A172 (cell line): Measurements from ENCODE around the gene DGCR6L. TPM values are rescaled to one million over a fixed set of nuclear protein-coding genes. Genes with fewer than 3 reads are reported as not detected.
"Not testable (repeated sequence)": the region's sequence is repeated elsewhere in the genome, so short reads cannot be mapped to it uniquely, and the experiment has no call there.

Experiments used
- DNase-seq: peaks from one replicate; pipeline ENCODE4 v3.0.0-alpha.2; 2015; ENCODE audit warnings: low spot score
- total RNA-seq: library from RNA; depleted of rRNA; stranded (reverse); fragments of >200 nt; shearing (Covaris generic); gene quantifications from 2 replicates; pipeline ENCODE4 v1.2.3, GENCODE V29; 2014

The DGCR6L gene
- total RNA-seq, 1 experiment from 2014 or later = 43.7 TPM

DNA sequence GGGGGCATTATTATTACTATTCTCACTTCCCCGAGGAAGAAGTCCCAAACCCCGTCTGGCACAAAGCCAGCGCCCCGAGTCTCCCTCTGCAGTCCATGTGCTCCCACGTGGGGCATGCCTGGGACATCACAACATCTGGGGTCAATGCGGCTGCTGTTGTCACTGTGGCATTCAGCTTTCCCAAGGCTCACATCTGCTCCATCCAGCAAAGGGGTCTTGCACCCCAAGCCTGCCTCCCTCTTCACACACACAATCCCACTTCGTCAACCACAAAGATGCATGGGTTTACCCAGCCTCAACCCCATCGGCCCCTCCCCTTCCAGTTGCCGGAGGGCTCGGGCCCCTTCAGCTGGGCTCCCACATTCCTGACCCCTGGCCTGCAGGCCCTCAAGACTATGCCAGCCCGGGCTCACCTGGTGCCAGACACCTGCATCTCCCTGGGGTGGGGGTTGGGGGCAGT is 28.2 kb downstream of the DGCR6L start:
- DNase-seq = no peak

GRCh38 chr22:20291249-20291586 is 28.6 kb downstream of the DGCR6L start:
- DNase-seq = no peak

DNA sequence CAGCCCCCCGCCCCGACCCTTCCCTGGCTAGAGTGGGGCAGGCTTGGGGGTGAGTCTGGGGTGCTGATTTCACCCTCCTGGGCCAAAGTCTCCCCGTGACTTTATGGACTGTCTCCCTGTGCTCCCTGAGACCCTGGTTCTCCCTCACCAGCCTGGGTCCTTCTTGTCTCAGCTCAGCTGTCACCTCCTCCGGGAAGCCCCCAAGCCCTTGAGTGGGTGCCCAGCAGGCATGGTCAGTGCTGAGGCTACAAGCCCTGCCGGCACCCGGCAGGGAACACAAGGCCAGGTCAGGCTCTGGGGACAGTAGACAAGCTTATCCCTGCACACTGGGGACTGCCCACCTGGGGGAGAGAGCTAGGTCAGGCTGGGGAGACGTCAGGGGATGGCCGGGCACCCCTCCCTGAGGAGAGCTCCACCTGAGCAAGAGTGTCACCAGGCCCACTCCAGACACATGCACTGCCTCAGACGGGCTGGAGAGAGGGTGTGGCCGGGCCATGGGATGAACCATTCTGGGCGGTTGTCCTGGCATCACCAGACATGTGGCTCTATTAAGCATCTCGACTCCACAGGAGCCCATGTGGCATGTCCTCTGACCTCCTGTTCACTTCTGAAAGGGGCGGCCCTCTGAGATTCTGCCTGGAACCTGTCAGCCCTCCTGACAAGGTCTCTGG is 29.1 kb downstream of the DGCR6L start:
- no peak for DNase-seq

- DNase-seq = no peak
These were observed 29.8 kb downstream of the DGCR6L start for GRCh38 chr22:20290045-20290392.

DNA sequence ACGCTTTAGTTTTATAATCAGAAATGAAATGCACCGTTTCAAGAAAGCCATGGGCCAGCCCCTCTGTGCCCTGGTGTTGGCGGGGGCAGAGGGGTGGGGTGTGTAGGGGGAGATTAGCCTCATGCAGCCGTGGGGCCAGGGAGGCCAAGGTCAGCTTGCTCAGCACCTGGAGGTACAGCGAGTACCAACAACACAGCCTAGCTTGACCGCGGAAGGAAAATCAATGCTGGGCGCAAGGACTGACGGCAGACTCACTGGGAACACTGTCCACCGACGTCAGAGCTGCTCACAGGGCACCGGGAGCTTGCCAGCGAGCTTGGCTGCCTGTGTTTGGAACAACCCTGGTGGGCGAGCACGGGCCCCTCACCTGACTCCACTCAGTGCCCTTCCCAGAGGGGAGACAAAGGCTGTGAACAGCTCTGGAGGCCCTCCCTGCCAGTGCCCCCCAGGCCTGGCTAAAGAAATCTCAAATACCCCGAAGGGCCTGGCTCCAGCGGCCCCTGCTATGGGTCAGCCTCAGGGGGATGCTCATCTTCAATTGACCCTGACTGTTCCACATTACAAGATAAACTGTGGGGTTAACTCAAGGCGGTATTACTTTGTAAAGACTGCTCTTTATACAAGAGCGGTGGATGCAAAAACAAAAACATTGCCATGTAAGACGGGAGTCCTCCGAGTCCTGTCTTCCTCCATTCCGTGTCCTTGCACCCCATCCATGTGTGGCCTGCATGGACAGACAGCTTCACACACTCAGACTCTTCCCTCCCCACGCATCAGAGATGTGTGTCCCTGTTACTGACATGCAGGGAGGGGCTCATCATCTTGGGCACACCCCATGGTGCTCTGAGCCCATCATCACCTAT is 30.4 kb downstream of the DGCR6L start:
- DNase-seq = not testable (repeated sequence)

- not testable (repeated sequence) for DNase-seq
These were observed 33.0 kb downstream of the DGCR6L start for GRCh38 chr22:20286784-20287423.

GRCh38 chr22:20286312-20286660 is 33.6 kb downstream of the DGCR6L start:
- not testable (repeated sequence) for DNase-seq

DNA sequence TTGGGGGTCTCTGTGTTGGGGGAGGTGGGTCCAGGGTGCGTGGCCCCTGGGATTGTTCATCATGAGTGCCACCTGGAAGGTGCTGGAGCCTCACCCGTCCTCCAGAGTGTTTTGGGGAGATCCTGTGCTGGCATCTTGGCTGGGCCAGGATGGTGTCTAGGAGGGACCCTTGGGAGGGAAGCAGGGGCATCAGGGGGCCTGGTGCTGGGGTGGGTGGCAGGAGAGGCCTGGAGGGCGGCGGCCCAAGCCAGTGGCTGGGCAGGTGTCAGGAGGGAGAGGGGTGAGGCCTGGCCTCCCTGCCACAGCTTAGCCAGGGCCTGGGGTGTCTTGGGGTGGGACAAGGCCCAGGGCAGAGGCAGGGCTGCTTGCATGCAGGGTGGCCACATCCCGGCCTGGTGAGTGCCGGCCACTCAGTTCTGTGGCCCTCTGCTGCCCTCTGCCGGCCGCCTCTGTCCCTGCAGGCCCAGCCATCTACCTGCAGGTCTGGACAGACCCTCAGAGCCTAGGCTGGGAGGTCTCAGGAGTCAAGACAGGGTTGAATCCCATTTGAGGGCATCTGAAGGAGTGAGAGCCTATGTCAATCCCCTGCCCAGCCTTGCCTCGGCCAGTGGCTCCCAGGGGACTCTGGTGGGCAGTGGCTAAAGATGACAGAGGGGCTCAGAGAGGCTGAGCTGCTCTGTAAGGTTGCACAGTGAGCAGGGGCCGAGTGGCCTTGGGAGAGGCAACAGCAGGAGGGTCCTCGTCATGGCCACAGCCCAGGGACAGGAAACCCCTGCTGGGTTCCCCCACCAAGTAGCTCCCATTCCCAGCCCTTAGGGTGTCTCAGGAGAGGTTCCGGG is 34.2 kb downstream of the DGCR6L start:
- DNase-seq = not testable (repeated sequence)

- DNase-seq = no peak
These were observed 35.3 kb downstream of the DGCR6L start for GRCh38 chr22:20284471-20285086.

DNA sequence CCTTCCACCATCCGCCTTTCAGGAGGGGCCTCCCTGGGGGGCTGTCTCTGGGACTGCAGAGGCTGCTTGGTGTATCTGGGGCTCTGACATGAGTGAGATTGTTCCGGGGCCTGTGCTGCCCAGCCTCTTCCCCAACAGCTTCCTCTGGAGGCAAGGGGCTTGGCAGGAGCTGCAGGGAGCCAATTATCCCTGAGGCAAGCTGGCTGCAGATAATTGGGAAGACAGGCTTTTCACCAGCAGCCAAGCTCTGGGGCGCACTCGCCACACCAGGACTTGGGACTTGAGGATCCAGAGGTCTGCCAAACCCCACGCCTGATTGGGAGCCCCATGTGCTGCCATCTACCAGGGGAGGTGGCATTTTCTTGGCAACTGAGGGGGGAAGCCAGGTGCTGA is 36.2 kb downstream of the DGCR6L start:
- DNase-seq = no peak

DNA sequence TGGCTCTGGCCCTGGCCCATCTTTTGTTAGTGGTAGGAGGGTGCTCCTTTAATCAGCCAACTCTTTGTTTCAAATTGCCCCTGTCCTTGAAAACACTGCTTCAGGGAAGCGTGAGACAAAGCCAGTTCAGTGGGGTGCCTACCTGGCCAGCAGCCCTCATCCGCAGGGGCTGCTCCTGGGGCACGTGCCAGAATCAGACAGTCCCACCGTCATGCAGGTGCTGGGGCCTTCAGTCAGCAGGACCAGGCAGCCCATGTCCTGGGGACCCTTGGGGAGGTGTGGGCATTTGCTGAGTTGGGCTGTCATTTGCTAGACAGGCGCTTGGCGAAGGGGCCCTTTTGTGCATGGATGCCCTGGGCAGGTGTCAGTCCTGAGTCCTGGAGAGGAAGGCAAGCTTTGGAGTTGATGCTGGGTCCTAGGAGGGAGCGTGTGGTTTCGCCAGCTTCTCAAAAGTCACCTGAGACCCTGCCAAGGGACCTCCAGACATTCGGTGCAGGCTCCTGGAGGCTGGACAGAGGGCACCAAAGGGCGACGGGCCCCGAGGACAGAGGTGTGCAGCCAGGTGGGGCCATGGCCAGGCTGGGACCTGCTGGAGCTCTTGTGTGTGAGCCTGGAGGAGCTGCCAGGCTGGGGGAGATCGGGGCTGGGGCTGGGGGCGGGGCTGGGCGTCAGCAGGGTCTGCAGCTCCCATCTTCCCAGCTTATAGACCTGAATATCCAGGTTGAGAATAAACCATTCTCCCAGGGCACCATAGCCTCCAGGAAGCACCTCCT is 36.8 kb downstream of the DGCR6L start:
- DNase-seq = no peak

DNA sequence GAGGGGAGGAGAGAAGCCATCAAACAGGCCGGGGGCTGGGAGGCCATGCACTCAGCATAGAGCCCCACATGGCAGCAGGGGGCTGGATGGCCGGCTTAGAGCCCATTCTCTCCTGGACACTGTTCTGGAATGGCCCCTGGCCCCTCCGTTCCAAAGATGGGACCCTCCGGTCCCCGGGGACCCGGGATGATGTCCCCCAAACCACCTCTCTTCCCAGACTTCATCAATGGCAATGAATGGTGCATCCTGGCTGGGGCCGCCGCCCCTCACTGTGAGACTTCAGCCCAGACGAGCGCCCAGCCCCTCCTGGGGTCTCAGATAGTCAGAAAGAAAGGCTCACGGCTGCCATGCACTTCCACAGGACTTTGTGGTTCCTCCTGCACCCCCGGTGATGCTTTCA is 38.0 kb downstream of the DGCR6L start:
- no peak for DNase-seq

DNA sequence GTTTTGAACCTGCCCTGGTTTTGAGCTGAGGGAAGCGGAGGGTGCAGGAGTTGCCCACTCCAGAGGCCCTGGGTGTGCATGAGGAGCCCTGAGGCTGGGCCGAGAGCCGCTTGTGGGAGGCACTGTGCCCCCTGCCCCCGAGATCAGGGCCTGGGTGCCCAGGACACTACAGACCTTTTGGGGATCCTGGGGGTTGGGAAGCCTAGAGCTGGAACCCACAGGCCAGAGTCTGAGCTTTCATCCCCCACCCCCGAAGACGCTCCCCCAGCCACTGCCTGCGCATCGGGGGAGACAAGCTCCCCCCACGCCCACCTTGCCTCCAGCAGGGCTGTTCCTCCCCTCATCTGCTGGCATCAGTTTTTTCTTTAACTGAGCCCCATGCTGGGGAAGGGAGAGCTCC is 38.4 kb downstream of the DGCR6L start:
- not testable (repeated sequence) for DNase-seq

DNA sequence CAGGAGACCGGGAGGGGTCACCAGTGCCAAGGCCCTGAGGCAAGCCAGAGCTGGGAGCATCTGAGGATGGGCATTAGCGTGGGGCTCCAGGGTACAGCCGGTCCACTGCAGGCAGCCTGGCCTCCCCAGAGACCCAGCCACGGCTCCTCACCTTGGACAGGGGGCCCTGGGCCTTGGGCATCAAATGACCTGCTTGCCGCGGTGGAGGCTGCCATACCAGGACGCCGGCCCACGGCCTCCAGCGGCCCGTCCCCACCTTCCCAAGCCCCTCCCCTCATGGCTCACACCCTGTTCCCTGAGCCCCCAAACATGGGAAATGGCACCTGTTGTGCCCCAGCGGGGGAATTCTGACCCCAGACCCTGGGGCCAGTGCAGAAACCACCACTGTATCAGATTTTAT is 39.0 kb downstream of the DGCR6L start:
- DNase-seq = no peak

DNA sequence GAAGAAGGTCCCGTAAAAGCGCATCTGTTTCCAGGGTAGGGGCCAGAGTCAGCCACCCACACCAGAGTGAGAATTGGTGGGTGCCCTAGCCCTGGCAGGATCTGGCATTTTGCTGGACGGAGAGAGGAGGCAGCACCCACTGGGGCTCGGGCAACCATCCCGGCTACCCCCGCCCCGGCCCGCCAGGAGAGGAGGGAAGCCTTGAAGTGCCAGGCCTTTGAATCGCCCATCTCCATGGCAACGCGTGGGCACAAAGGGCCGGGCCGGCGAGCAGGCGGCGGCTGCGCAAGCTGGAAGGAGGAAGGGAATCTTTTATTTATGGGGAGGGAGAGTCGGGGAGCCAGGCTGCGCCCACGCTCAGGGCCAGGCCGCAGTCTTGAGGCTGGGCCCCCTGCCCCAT is 39.7 kb downstream of the DGCR6L start:
- not testable (repeated sequence) for DNase-seq

DNA sequence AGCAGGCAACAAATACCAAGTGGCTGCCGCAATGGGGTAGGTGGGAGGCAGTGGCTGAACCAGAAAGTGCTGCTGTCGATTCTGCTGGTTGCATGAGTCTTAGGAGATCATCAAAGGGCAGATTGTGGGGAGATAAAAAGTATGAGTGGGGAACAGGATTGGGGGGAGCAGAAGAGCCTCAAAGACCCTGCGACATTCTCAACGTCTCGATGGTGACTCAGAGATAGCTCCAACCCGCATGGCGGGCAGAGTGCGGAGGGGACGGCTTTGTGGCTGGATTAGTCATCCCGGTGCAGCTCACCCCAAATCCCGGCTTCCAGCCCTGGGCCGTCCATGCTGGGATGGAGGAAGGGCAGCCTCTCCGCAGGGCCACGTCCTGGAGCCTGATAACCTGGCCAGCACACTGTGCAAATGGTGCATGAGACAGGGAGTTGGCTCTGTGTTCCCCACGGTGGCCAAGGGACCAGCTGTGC is 40.2 kb downstream of the DGCR6L start:
- peak; percentile 77 for DNase-seq

DNA sequence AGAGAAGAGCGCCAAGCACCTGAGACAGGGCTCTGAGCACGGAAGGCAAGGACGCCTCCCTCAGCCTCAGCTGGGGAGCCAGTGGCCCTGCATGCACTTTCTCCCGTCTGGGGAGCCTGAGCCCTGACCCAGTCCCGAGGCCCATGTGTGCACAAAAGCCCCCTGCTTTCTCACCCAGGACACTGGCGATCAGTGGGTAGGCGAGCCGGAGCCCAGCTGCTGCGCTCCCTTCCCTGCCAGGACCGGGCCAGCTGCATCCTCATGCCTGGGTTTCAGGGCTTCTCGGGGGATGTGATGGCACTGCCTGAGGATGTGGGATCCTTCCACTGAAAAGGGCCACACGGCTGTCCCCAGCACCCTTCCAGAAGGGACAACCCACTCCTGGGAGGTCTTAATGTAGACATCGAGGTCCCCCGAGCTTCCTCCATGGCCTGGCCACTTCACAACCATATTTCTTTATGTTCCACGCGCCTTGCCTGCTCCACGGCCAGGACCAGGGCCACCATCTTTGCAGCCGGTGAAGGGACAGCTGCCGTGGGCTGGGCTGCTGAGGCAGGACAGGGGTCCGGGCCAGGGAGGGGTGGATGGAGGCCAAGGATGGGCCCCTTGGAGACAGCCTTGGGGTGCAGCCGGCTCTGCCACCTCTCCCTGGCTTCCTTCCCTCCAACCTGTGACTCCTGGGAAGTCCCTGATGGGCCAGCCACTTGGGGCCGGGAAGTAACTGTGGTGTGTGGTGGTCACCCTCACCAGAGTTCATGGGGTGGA is 41.0 kb downstream of the DGCR6L start:
- not testable (repeated sequence) for DNase-seq

GRCh38 chr22:20277936-20278635 is 41.8 kb downstream of the DGCR6L start:
- DNase-seq = not testable (repeated sequence)

DNA sequence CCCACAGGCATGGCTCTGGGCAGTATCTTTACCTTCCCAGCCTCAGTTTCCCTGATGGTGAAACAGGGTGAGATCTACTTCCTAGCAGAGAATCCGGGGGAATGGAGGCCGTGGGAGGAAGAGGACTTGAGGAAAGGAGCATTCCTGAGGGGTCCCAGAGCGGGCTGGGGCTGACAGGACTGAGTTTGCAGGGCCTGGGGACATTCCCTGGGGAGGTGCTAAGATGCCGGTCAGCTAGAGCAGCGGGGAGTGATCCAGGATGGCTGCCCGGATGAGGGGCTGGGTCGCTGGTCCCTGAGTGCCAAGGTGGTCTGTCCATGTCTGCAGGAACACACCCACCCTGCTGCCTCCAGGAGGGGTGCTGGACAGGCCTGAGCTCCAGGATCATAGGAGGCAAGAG is 43.4 kb downstream of the DGCR6L start:
- DNase-seq = no peak
